ENCODE data around the gene SEL1L2.

The SEL1L2 gene

DNA sequence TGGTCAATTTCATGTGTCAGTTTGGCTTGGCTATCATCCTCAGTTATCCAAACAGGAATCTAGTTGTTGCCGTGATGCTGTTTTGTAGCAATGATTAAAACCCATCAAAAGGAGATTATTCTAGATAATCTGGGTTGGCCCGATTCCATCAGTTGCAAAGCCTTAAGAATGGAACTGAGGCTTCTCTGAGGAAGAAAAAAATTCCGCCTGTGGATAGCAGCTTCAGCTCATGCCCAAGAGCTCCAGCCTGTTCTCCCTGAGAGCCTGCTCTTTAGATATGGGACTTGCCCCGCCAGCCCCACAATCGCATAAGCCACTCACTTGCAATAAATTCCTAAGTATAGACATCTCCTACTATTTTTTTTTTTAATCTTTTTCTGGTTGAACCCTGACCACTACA is 61.5 kb downstream of the SEL1L2 start:
- DNase-seq: no peak

DNA sequence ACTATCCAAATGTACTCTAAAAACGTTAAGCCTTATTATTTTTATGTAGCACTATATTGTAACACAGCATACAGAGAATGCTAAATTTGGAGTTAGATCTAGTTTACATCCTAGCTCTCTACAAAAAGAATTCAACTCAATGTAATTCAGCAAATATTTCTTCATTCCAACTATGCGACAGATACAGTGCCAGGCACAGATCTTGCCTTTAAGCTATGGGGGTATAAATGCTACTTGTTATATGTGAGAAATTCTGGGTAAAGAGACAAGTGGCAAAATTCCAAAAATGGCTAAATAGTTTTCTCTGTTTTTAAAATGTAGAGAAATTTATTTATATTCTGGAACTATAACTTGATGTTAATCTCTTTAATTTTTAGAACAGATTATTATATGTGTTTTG is 63.2 kb downstream of the SEL1L2 start:
- no peak for DNase-seq

DNA sequence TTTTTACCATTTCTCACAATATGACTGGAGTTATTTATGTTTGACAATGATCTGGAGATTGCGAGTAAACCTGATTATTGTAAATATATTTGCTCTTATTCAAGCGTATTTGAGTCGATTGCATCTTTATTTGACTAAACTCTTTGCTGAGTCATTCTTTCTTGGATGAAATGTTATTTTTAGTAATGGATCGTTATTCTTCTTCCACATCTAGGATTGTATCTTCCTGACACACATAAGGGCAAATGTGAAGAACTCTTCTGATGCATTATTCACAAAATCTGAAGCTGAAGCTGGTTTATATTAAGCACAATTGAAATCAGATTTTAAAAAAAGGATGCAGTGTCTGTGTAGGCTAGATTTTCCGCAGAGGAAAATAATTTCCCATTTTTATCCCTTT is 68.2 kb downstream of the SEL1L2 start:
- DNase-seq: no peak

DNA sequence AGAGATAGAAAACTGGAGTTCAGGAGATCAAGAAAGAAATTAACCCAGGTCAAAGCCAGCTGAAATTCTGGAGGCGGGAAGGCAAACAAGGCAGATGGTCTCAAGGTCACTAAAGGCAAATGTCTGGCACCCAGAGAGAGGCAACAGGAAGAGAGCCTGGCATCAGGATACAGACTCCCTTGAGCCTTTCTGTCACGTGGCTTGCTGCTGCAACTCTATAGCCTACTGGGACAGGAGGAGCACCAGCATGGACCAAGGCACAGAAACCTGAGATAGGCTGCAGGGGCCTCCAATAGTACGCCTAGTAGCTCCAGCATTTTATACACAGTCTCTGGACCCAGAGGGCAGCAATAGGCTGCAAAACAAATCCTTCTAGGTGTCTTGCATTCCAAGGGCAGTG is 75.1 kb downstream of the SEL1L2 start:
- no peak for DNase-seq

DNA sequence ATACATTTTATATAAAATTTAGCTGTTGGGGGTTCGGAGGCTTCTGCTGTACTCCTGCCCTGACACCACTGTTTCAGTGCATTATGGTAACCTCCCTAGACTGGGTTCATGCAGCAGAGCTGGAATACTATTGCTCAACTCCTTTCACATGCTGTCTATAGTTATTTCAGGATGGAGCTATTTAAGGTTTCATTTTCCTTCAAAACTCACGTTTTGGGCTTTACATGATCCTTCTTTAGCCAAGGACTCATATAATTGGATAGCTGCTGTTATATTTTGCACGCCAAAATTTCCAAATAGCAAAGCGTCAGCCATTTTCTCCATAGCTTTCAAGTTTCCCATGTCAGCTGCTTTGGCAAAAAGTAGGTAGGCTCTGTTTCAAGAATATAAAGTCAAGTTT is 76.8 kb downstream of the SEL1L2 start:
- DNase-seq: no peak

DNA sequence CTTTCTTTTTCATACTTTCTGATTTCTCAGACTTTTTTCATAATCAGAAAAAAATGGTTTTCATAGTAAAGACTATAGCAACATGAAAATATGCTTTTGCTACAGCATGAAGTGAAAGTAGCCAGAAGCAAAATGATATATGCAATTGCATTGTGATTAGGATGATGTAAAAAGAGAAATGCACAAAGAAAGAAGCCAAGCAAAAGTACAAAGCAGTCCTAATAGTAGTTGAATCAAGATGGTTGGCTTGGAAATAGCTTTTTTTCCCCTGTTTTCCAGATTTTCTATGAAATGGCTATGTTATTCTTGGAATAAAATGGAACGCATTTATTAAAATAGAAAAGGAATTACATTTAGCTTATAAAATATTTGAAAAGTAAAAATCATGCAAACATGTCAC is 77.3 kb downstream of the SEL1L2 start:
- DNase-seq: no peak

DNA sequence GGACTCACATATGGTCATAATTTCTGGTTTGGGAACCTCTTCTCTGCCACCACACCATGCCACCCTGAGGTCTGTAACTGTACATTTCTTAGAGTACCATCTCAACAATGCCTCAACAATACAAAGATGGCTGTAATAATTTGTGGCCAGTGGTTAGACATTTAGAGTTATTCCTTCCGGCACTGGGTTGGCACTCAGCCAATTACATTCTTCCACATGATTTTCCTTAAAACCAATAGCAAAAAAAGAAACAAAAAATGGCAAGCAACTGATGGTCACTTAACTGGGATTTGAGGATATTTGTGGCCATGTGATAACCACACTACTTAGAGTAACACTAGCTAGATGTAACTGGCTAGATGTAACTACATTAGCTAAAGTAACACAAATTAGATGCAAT is 79.9 kb downstream of the SEL1L2 start:
- no peak for DNase-seq

DNA sequence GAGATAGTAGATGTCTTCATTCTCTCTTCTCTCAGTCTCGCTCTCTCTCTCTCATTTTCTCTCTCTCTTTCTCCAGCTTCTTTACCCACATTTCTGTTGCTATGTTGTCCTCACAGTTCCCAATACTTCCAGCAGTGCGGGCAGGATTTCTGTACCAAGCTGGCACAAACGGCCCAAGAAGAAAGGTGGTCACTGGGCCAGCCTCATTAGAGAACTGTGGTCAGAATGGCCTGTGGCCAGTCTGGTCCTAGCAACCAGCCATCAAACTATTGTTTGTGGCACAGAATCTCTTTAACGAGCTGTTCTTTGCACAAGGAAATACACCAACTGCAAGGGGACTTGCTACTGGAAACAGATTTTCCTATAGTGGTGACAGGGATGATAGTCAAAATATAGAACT is 81.3 kb downstream of the SEL1L2 start:
- DNase-seq: no peak

DNA sequence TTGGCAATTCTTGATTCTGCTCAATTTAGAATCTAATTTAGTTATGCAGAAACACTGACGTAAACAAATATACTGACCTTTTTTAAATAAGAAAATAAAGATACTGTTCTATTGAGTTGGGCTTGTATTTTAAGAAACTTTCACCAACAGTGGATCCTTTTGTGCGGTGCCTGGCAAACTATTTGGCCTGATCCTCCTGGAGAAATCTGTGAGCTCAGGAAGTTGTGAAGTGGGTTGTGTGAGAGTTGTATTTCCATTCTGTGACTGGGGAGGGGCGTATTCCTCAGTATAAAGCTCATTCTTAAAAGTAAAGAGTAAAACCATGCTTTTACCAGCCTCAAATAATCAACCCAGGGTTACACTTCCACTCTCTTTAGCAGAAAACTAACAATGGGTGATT is 85.6 kb downstream of the SEL1L2 start:
- no peak for DNase-seq

DNA sequence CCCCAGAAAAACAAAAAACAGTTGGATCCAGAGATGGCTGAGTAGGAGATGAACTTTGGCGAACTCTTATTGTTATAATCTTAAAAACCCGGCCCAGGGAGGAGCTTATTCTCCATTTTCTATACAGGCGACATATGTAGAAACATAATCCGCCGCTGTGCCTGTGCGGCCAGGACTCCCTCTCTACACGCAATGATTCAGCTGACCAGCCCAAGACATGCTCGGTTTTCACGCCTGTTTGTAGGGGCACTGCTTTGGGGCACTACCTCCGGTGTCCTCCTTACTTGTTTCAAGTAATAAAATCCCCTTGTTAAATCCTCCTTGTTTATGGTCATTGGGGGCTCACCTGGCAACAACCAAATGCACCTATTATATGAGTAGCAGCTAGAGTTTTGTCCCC is 89.9 kb downstream of the SEL1L2 start:
- no peak for DNase-seq

DNA sequence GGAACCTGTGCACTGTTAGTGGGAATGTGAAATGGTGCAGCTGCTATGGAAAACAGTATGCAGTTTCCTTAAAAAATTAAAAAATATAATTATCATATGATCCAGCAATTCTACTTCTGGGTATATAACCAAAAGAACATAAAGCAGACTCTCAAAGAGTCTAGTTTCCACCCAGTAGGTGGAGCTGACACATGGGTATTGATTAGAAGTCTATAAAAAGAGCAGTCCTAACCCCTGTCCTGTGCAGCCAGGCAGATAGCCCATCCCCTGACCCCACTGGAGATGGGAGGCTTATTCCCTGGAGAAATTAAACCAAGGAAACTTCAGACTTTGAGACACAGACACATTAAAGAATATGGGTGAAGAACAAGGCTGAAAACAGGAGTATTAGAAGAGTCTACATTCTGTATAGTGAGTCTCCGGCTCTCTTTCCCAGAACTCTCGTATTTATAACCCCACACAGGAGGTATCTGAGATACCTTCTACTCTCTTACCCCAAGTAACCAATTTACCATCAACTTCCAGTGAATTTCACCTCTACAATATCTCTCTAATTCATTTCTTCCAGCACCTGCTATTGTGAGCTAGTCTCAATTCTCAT is 92.3 kb downstream of the SEL1L2 start:
- DNase-seq: no peak

DNA sequence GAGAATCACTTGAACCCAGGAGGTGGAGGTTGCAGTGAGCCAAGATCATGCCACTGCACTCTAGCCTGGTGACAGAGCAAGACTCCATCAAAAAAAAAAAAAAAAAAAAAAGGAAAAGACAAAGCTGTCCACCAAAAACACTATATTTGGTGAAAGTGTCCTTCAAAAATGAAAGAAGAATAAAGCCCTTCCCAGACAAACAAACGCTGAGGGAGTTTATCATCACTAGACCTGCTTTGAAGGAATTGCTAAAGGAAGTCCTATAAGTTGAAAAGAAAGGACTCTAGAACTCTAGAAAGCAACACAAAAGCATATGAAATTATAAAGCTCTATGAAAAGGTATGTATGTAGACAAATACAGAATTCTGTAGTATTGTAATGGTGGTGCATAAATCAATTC is 98.8 kb downstream of the SEL1L2 start:
- DNase-seq: no peak

DNA sequence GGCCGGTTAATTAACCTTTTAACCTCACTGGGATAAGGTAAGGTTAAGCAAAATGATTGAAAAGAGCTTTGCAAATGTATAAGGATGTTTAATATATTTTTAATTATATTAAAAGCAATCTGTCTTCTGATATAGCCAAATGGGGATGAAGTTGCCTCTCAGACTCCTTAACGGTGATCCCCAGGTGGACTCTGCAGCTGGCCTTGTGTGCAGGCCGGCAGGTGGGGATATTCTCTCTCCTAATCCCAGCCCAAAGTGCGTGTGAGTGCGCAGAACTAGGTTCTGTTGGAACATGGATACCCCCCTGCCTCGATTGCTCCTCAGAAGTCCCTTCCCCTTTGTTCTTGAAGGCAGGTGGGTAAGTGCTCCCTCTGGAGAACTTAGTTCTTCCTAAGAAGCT is 105.6 kb downstream of the SEL1L2 start:
- DNase-seq: no peak

DNA sequence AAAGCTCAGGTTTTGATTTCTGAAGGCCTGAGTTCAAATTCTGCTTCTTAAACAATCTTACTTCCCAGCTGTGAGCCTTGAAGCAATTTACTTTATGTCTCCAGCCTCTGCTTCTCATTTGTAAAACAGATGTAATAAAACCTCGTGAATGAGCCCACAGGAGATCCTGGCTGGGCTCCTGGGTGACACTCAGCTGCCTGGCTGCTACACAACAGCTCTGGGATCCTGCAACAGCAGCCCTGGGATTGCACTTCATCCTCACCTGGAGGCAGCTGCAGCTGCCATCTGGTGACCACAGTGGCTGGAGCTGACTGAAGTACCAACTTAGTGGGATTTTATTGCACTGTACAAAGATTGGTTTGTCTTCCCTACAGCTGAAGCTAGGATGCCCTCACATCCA is 107.0 kb downstream of the SEL1L2 start:
- peak; percentile 55 for DNase-seq

DNA sequence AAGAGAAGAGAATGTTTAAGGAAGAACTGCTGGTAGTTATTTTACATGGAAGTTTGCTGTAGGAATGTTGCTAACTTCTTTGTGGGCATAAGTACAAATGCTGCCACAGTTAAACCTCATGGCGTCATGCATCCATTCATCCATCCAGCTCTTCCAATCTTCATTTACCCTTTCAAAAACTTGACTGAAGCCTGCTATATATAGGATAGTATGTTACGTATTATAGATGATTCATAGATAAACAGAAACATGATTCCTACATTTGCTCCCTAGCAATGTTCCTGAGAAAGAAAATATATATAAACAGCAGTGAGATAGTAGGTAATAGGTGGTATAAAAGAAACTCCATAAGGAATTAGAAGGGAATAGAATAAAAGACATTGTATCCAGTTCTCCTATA is 111.8 kb downstream of the SEL1L2 start:
- no peak for DNase-seq

DNA sequence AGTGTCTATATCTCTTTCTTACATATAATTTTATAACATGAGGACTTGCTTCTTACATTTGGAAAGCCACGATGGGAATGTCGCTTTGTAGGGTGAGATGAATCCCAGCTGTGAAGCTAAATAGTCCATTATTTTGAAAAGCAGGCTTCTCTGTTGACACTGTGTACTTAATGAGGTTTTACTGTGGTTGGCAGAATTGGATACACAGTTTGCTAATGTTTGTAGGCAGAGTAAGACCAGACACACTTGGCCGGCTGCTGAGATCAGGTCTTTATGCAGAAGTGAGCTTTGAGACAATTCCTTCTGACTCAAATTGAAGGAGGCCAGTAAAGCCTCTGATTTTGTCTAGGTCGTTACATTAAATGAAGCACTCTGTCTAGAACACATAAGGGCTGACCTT is 112.6 kb downstream of the SEL1L2 start:
- DNase-seq: peak; percentile 55

DNA sequence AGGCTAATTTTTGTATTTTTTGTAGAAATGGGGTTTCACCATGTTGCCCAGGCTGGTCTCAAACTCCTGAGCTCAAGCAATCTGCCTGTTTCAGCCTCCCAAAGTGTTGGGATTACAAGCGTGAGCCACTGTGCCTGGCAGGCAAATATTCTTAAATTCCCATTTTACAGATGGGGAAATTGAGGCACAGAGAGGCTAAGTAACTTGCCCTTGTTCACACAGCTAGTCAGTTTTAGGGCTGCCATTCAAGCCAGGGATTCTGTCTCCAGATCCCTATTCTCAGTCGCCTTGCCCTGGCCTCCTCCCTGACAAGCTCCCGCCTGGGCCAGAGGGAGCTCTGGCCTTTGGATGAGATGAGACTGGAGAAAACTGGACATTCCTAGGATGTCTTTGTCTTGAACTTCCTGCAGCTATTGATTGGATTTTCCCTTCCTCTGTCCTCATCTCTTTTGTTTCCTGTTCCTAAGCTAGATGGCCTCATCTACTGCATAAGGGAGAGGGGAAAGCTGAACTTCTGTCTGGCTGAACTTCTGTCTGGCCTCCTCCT is 115.1 kb downstream of the SEL1L2 start:
- DNase-seq: no peak

DNA sequence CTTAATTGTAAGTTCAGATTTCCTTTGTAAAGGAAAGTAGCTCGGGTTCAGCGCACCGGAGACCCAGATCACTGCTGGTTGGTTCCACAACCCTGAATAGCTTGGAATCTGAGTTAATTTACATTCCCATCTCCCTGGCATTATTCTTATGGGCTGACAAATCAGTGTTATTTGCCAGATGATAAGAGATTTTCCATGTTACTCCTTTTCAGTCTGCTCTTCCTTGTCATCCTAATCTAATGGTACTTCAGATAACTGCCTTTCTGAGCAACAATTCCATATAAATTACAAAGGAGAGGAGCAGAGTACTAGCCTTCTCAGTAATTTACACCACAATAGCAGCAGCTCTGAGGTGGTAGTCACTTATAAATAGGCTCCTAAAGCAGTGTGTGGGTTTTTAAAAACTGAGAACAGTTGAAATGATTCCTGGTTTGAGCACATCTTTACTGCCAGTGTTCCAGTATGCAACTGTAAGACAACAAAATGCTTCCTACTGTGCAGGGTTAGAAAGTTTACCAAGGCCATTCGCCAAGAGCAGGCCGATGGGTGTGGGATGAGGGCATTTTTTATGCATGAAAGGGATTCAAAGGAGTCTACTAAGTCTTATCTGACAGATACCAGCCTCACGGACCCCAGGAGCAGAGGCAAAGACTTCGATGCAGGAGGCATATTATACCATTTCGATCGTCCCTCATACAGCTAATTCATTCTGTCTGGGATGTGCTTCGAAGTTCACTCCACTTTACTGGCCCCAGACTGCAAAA is 115.8 kb downstream of the SEL1L2 start:
- no peak for DNase-seq

DNA sequence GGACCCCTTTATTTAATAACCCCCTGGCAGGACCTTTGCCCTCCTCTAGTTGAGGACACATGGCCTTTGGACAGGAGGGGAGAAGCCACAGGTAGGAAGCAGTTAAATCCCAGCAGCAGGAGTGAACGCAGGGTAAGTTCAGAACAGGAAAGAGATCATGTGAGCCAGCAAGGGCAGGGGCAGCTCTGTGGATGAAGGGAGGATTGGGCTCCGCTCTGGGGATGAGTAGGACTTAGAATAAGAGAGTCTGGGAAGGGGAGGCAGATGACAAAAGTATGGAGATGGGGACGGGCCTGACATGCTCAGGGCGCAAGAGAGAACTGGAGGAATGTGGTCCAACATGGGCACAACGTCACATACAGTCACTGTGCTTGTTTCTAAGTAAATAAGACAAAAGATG is 116.6 kb downstream of the SEL1L2 start:
- no peak for DNase-seq

DNA sequence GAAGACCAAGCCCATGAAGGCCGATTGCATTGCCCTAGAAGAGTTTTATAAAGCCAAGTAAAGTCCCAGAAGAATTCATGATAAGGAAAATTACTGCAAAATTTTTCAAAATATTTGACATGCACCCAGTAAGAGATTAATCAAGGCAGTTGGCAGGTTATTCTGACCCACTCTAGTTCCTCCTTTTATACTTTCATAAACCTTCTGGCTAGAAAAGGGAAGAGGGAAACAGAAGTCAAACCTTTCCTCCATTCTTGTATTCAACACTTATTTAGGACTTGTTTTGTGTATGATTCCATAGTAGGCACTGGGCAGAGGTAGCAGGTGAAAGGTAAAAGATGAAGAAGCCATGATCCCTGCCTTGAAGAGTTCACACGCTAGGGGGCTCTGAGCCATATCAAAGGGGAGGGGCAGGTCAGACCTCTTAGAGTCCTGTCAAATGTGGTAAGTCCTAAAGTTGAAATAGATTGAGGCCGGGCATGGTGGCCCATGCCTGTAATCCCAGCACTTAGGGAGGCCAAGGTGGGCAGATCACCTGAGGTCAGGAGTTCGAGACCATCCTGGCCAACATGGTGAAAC is 120.2 kb downstream of the SEL1L2 start:
- DNase-seq: no peak

DNA sequence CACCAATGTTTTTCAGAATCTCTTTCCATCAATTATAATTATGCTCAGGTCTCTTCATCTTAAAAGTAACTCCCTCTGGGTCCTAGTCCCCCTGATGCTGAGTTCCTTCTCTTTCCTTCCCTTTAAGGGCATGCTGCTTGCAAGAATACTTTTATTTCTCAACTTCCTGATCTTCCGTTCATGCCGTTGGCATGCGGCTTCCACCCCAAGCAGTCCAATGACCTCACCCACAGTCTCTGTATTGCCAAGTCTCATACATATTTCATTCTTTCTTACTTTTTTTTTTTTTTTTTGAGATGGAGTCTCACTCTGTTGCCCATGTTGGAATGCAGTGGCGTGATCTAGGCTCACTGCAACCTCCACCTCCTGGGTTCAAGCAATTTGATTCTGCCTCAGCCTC is 122.1 kb downstream of the SEL1L2 start:
- DNase-seq: no peak

DNA sequence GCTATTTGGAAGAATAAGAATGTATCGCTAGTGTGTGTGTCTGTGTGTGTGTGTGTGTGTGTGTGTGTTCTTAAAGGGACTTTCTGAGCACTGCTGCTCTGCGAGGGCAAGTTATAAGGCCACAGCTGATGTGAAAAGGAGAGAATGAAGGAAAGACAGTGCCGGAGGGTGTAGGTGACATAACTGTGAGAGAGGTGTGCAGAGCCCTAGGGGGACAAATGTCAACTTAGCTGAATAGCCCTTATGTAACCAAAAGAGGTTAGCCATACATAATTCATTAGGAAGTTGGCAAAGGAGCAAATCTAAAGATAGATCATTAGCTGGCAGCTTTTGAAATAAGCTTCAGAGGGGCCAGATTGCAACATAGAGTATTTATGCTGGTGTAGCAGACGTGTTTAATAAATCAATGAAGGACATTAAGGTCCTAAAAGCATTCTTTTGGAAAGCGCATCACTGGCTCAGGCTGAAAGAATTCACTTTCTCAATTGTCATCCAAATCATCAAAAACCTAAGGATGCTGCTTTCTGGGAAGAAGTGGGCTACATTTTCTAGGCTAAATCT is 124.5 kb downstream of the SEL1L2 start:
- DNase-seq: peak; percentile 76

DNA sequence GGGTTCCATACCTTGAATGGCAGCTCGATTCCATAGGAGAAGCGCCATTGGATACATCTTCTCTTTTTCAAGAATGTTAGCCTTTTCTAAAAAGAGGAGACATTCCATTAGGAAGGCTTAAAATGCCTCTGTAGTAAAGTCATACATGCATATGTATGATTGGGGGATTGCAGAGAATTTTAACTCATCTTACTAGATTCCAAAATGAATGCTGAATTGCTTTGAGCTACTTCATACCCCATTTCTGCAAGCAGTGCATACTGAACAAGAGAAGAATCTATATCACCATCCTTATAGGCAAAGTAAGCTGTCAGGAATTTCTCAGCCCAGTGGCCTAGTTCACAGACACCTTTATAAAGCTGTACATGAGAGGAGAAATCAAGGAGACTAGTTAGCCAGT is 125.3 kb downstream of the SEL1L2 start:
- DNase-seq: no peak

DNA sequence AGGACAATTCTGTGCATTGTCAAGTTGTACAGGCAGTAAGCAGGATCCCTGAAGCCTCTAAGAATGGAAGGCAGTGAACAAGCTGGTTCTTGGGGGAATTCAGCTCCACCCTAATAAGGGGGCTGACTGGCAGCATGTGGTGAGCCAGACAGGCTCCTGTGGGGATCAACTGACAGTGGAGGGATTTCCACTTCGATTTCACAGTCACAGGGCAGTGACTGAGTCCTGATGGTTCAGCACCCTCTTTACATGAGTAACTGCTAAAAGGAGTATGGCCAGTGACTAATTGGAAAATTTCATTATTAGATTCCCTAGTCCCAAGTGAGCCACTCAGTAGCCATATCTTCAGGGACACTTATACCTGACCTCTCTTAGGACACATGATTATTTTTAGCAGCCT is 127.2 kb downstream of the SEL1L2 start:
- DNase-seq: no peak

All from NCI-H1092 (cell line).